Fibroblast of skin of left quadriceps (primary cell): ENCODE data around the gene NCS1.
"Not testable (repeated sequence)": the region's sequence is repeated elsewhere in the genome, so short reads cannot be mapped to it uniquely, and the experiment has no call there.

Source experiments
- DNase-seq, 2 experiments: peaks; one replicate each; pipeline ENCODE4 v3.0.0-alpha.2; 2013; ENCODE audit warnings: low read depth in 2 of 2

Gene NCS1

GRCh38 chr9:130237763-130238524 lies 65.7 kb downstream of the NCS1 start:
- DNase-seq, result no peak

- no peak for DNase-seq
These were observed 67.1 kb downstream of the NCS1 start for GRCh38 chr9:130239363-130239695.

- DNase-seq, result no peak
These were observed 67.6 kb downstream of the NCS1 start for GRCh38 chr9:130239741-130240241.

- DNase-seq, result peak; percentile 23 to 32
These were observed 68.4 kb downstream of the NCS1 start for GRCh38 chr9:130240410-130241197.

- DNase-seq, result no peak
These were observed 69.0 kb downstream of the NCS1 start for GRCh38 chr9:130241198-130241535.

GRCh38 chr9:130242270-130243014 lies 70.2 kb downstream of the NCS1 start:
- no peak for DNase-seq

- DNase-seq, result peak; percentile 7 to 16
These were observed 71.0 kb downstream of the NCS1 start for GRCh38 chr9:130243015-130243881.

GRCh38 chr9:130243882-130244170 lies 71.6 kb downstream of the NCS1 start:
- no peak for DNase-seq

- DNase-seq, result no peak
These were observed 72.5 kb downstream of the NCS1 start for GRCh38 chr9:130244548-130245165.

GRCh38 chr9:130245474-130245873 lies 73.3 kb downstream of the NCS1 start:
- no peak for DNase-seq

- DNase-seq, result no peak
These were observed 73.9 kb downstream of the NCS1 start for GRCh38 chr9:130246126-130246525.

GRCh38 chr9:130254747-130255630 lies 82.8 kb downstream of the NCS1 start:
- DNase-seq, result no peak

- DNase-seq, result no peak
These were observed 83.5 kb downstream of the NCS1 start for GRCh38 chr9:130255631-130256134.

- DNase-seq, result no peak
These were observed 84.4 kb downstream of the NCS1 start for GRCh38 chr9:130256644-130257043.

GRCh38 chr9:130258137-130258536 lies 85.9 kb downstream of the NCS1 start:
- not testable (repeated sequence) for DNase-seq

GRCh38 chr9:130259044-130259443 lies 86.8 kb downstream of the NCS1 start:
- DNase-seq, result no peak

GRCh38 chr9:130260816-130261765 lies 88.9 kb downstream of the NCS1 start:
- DNase-seq, result no peak

GRCh38 chr9:130262061-130262745 lies 90.0 kb downstream of the NCS1 start:
- no peak for DNase-seq
